ENCODE data around the gene RGS3.
A peak's percentile ranks its signal among the peaks of the same experiment; 100 is the strongest.

RGS3 gene

DNA sequence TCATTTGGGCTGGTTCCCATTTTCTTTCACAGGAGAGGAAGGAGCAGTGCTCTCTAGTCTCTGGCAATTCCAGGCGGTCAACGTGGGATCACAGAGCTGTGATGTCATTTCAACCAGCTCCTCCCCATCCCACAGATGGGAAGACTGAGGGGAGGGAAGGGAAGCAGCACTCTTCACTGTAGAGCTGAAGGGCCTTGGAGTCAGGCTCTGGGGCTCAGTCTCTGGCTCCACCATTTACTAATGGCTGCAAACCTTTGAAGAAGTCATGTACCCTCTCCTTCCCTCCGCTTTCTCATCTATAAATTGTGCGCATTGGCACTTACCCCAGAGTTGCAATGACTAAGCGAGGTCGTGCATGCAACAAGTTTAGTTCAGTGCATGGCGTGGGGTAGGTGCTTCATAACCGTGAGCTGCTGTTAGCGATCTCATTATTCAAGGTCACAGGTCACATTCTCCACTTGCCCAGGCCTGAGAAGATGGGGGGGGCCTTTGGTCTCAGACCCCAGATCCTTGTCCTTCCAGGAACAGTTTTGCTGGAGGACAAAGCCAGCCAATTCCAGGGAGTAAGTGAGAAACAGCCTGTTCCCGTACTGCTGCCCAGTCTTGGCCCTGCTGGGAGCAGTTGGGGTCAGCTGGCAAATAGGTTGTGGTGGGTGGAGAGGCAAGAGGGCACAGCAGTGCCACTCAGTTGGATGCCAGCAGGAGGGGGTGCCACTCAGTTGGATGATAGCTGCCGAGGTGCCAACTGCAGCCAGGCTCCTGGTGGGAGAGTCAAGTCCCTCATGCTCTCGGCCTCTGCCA lies 136.7 kb downstream of the RGS3 start:
- in situ Hi-C loops (cut with MboI; ENCODE audit: low pct_unique_long_range_greater_than_20kb, low sequenced_read_pairs): no loop called here
- no peak for DNase-seq

DNA sequence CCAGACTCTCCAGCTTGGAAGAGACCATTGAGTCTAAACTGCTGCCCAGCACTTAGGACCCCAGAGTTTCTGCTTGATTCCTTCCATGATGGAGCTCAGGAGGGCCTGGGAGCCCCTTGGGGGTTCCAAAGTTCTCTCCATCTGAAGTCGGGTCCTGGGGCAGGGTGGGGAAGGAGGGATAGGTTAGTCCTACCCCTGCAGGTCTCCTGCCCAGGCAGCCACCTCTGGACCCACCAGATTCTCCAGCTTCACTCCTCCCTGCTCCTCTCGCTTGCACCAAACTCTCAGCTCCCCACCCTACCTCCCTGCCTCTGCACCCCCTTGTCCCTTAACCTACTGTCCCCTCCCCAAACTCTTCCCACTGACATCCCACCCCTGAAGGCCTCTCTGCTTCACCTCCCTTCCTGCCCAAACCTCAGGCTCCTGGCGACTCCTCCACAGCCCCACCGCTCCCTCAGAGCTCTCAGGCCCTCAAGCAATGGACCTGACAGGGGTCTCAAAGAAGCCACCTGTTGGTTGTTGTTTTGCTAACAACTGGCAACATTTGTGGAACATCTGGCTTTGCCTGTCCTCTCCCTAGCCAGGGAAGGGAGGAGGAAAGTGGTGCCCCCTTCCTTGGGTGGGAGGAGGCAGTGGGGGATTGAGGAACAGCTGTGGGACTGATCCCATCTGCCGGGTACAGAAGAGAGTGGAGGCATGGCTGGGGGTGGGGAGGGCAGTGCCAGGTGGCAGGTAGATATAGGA lies 137.5 kb downstream of the RGS3 start:
- no peak for DNase-seq

DNA sequence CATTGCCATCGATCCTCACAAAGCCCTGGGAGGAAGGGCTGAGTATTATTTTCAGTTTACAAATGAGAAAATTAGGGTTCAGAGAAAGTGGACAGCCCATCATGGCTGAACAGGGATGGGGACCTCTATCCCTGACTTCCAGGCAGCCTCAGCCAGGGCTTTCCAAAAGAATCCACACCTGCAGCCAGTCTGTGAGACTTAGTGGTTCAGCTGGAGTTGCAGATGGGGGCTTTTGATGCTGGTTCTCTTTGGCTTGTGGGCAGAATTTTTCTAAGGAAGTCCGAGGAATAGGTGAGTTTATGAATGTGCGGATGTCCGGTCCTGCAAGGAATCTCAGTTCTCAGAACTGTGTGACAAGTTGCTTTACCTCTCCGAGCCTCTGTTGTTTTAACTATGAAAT lies 138.1 kb downstream of the RGS3 start:
- in situ Hi-C loops (cut with MboI; ENCODE audit: low pct_unique_long_range_greater_than_20kb, low sequenced_read_pairs): no loop called here
- no peak for DNase-seq

More for the DNA sequence above, 137.5 kb downstream of the RGS3 start:
- in situ Hi-C loops (cut with MboI; ENCODE audit: low pct_unique_long_range_greater_than_20kb, low sequenced_read_pairs): no loop called here

- peak; percentile 84 for DNase-seq
- in situ Hi-C loops (cut with MboI; ENCODE audit: low pct_unique_long_range_greater_than_20kb, low sequenced_read_pairs): no loop called here
Measured at GRCh38 chr9:113602126-113603047, 138.9 kb downstream of the RGS3 start.

- DNase-seq: no peak
- in situ Hi-C loops (cut with MboI; ENCODE audit: low pct_unique_long_range_greater_than_20kb, low sequenced_read_pairs): no loop called here
Measured at GRCh38 chr9:113603048-113603375, 139.5 kb downstream of the RGS3 start.

DNA sequence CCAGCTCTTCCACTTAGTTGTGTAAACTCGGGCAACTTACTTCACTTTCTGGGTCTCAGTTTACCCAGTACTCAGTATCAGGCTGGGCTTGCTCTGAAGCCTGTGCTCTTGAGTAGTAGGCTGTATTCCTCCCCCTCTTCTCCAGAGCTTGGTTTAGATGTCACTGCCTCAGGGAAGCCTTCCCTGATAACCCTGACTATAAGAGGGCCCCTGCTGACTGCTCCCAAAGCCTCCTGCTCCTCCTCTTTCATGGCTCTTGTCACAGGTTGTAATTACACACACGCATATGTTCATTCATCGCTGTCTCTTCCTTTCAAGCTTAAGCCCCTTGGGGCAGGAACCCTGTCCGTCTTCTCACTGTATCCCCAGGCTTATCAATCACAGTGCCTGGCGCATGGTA lies 140.2 kb downstream of the RGS3 start:
- DNase-seq: no peak
- in situ Hi-C loops (cut with MboI; ENCODE audit: low pct_unique_long_range_greater_than_20kb, low sequenced_read_pairs): no loop called here

- no peak for DNase-seq
- in situ Hi-C loops (cut with MboI; ENCODE audit: low pct_unique_long_range_greater_than_20kb, low sequenced_read_pairs): no loop called here
Measured at GRCh38 chr9:113604393-113604792, 140.9 kb downstream of the RGS3 start.

DNA sequence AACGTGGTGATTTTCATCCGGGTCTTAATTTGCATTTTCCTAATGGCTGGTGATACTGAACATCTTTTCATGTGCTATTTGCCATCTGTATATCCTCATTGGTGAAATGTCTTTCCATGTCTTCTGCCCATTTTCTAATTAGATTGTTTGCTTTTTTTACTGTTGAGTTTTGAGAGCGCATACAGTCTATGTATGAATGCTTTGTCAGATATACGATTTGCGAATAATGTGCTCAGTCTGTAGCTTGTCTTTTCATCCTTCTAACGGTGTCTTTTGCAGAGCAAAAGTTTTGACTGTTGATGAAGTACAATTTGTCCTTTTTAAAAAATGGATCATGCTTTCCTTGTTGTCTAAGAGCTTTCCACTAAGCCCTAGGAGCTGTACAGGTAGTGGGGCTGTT lies 143.0 kb downstream of the RGS3 start:
- in situ Hi-C loops (cut with MboI; ENCODE audit: low pct_unique_long_range_greater_than_20kb, low sequenced_read_pairs): no loop called here

DNA sequence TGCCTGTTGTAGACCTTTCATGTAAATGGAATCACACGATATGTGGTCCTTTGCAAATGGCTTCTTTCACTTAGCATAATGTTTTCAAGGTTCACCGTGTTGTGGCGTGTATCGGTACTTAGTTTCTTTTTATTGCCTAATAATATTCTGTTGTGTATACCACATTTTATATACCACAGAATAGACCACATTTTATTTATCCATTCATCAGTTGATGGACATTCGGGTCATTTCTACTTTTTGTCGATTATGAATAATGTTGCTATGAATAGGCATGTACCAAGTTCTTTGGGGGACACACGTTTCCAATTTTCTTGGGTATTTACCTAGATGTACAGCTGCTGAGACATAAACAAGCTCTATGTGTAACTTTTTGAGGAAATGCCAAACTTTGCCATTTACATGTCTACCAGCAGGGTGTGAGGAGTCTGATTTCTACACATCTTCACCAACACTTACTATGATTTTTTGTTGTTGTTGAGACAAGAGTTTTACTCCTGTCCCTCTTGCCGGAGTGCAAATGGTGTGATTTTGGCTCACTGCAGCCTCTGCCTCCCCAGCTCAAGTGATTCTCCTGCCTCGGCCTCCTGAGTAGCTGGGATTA lies 144.7 kb downstream of the RGS3 start:
- in situ Hi-C loops (cut with MboI; ENCODE audit: low pct_unique_long_range_greater_than_20kb, low sequenced_read_pairs): no loop called here
- DNase-seq: no peak

More for the DNA sequence above, 143.0 kb downstream of the RGS3 start:
- no peak for DNase-seq

DNA sequence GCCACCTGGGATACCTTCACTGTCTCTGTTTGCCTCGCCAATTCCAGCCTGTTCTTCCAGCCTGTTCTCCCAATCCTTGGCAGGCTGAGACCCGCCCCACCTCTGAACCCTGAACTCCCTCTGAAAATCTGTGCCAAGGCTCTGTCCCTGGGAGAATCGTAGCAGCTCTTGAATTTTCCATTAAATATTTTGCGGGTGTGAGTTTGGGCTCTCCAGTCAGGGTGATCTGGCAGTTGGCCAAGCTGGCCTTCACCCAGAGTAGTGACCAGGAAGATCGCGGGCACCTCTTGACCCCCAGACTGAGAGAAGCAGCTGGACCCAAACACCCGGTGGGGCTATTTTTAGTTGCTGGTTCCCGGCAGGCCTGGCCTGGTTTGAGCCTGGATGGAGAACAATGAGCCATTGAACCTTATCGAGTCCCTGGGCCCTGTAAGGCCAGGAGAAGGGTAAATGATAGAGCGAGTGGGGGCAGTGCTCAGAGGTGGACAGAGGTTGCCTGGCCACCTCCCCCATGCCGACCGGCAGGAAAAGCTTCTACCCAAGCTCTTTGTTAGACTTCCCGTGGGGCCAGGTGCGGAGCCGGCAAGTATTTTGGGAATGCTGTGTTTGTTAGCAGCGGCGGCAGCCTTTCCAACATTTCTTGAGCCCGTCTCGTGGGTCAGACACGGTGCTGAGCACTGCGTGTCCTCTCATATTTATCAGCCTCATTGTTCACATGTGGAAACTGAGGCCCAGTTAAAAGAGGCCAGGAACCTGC lies 146.2 kb downstream of the RGS3 start:
- no peak for DNase-seq
- in situ Hi-C loops (cut with MboI; ENCODE audit: low pct_unique_long_range_greater_than_20kb, low sequenced_read_pairs): no loop called here

DNA sequence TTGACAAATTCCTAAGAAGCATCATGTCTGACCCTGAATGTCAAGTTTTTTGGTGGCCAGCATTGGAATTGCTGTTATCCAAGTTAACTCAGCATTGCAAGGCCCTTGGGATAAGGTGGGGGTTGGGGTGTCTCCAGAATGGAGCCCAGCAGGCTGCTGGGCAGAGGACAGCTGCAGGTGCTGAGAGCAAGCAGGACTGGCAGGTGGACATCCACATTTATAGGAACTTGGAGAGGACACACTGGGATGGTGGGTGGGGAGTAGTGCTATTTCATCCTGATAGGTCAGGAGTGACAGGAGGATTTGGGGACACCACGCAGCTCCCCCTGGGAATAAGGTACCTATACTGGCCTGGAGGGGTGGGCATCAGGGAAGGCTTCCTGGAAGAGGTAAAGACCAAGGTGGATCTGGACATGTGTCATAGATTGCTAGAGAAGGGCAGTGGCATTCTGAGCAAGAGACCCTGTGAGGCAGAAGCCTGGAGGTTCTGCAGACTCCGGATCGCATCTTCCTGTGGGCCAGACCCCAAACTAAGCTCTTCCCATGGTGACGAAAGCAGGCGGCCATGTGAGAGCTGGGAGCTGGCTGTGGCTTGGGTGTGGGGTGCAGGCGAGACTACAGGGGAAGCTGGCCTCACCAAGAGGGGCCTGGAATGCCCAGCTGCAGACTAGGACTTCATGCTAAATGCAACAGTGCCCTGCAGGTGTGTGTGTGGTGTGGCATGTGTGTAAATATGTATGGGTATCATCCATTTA lies 148.1 kb downstream of the RGS3 start:
- in situ Hi-C loops (cut with MboI; ENCODE audit: low pct_unique_long_range_greater_than_20kb, low sequenced_read_pairs): no loop called here
- no peak for DNase-seq

- in situ Hi-C loops (cut with MboI; ENCODE audit: low pct_unique_long_range_greater_than_20kb, low sequenced_read_pairs): no loop called here
Measured at GRCh38 chr9:113612216-113612747, 148.8 kb downstream of the RGS3 start.

GRCh38 chr9:113612828-113613227 lies 149.3 kb downstream of the RGS3 start:
- in situ Hi-C loops (cut with MboI; ENCODE audit: low pct_unique_long_range_greater_than_20kb, low sequenced_read_pairs): no loop called here
- DNase-seq: no peak

More at GRCh38 chr9:113612216-113612747, 148.8 kb downstream of the RGS3 start:
- no peak for DNase-seq

DNA sequence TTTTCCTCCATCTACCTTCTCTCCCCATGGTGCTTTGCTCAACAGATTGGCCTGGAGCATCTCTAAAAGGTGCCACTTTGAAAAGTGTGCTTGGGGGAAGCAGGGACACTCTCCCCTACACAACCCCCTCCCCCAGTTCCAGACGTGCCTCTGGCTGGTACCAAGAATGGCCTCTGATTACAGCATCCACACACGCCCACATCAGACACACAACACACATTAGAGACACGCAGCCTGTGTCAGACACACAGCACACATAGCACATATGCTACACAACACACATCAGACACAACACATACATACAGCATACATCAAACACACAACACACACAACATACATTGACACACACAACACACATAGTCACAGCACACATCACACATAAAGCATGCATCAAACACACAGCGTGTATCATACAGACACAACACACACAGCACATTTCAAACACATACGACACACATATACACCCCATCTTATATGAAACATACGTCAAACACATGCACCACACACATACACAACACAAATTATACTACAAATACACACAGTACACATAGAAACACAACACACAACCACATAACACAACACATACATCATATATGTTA lies 150.4 kb downstream of the RGS3 start:
- no peak for DNase-seq
- in situ Hi-C loops (cut with MboI; ENCODE audit: low pct_unique_long_range_greater_than_20kb, low sequenced_read_pairs): no loop called here

- in situ Hi-C loops (cut with MboI; ENCODE audit: low pct_unique_long_range_greater_than_20kb, low sequenced_read_pairs): no loop called here
- DNase-seq: no peak
Measured at GRCh38 chr9:113614843-113615648, 151.5 kb downstream of the RGS3 start.

- DNase-seq: no peak
- in situ Hi-C loops (cut with MboI; ENCODE audit: low pct_unique_long_range_greater_than_20kb, low sequenced_read_pairs): no loop called here
Measured at GRCh38 chr9:113616116-113616515, 152.6 kb downstream of the RGS3 start.
